ENCODE measurements around the gene SETBP1.

SETBP1 gene

DNA sequence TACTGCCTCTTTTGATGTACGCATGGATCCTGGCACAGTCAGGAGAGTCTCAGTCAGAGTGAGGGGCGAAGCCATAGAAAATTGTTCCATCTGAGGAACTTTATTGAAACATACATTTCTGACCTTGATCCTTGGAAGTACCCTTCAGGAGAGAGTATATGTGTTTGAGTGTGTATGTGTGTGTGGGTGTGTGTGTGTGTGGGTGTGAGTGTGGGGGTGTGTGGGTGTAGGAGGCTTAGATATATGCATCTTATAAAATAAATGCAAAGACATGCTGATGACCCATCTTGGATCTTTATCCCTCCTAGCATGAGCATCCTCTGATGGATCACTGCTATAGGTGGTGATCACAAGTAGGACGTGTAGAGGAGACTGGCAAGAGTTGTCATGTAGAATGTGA lies 93.5 kb downstream of the SETBP1 start:
- H3K27me3 ChIP-seq (replicated peaks in 2 of 5; ENCODE audit: control insufficient read depth in 4 of 5, insufficient read depth in 5 of 5, low read length in 4 of 5) = peaks cover 0 to 2% (median 0%) of the 10 kb centered on the region in 5 experiments
- WGBS (ENCODE audit: insufficient coverage) = 100% methylated on average over 1 of the region's 3 CpGs
- no peak overlapping the region for H3K27ac ChIP-seq (ENCODE audit: insufficient read depth in 1 of 2, low read depth in 1 of 2, low read length in 2 of 2, poor library complexity in 1 of 2, severe bottlenecking in 2 of 2)
- H3K36me3 ChIP-seq (ENCODE audit: control insufficient read depth in 4 of 4, insufficient read depth in 4 of 4, low read length in 3 of 4) = no peaks in the 10 kb centered on the region
- CTCF ChIA-PET = no interaction called here
- no peaks in the 10 kb centered on the region for H3K9me3 ChIP-seq (ENCODE audit: control extremely low read depth in 1 of 5, control insufficient read depth in 4 of 5, insufficient read depth in 2 of 5, low read depth in 1 of 5, low read length in 4 of 5)
- H3K4me3 ChIP-seq (ENCODE audit: control insufficient read depth in 1 of 7, extremely low read depth in 1 of 7, insufficient read depth in 4 of 7, low read depth in 2 of 7, low read length in 6 of 7) = no peak overlapping the region
- no peak for DNase-seq
- H3K4me1 ChIP-seq (ENCODE audit: control extremely low read depth in 1 of 4, control insufficient read depth in 4 of 4, insufficient read depth in 4 of 4, low read length in 3 of 4) = peaks cover 0 to 7% (median 0%) of the 10 kb centered on the region in 4 experiments
- POLR2A ChIA-PET = interaction anchor here (0.6 kb wide), 1 partner anchor 18 kb away, joined by 4 read pairs; no protein-coding TSS in a partner anchor

DNA sequence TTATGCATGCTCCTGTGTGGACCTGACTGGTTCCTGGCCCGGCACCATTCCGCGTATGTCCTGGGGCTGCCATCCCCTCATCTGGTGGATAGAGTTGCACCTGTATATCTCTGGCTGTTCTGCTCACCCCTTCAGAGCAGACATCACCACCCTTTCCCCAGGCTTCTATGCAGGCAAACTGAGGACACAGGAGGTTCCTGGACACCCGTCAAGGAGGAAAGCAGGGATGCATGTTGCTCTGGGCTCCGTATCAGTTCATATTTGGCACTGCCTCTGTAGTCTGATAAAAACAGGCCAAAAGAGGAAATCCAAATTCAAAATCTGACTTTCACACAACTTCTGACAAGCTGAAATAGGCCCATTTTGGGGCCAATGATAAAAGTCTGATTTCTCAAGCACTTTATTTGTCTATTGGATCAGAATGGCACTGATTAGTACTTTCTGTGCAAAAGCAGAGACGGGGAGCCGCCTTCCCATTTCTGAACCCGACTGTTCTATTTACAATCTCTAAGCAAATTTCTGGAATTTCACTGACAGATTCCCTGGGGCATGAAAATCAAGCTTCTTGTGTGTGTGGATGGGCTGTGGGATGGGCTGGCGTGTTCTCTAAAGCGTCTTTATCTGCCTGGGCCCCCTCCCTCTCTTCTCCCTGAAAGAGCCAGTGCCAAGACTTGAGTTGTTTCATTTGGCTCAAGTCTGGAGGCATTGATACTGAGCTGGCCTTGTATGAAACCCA lies 96.9 kb downstream of the SETBP1 start:
- Histone ChIP-seq H3K27me3 (replicated peaks in 2 of 5; ENCODE audit: control insufficient read depth in 4 of 5, insufficient read depth in 5 of 5, low read length in 4 of 5) (no peaks in the 10 kb centered on the region), H3K4me1 (ENCODE audit: control extremely low read depth in 1 of 4, control insufficient read depth in 4 of 4, insufficient read depth in 4 of 4, low read length in 3 of 4) (peaks cover 0 to 3% (median 0%) of the 10 kb centered on the region in 4 experiments), H3K4me3 (ENCODE audit: control insufficient read depth in 1 of 7, extremely low read depth in 1 of 7, insufficient read depth in 4 of 7, low read depth in 2 of 7, low read length in 6 of 7) (no peak overlapping the region), H3K36me3 (ENCODE audit: control insufficient read depth in 4 of 4, insufficient read depth in 4 of 4, low read length in 3 of 4) (no peaks in the 10 kb centered on the region), H3K9me3 (ENCODE audit: control extremely low read depth in 1 of 5, control insufficient read depth in 4 of 5, insufficient read depth in 2 of 5, low read depth in 1 of 5, low read length in 4 of 5) (no peaks in the 10 kb centered on the region), H3K27ac (ENCODE audit: insufficient read depth in 1 of 2, low read depth in 1 of 2, low read length in 2 of 2, poor library complexity in 1 of 2, severe bottlenecking in 2 of 2) (no peak overlapping the region)
- ChIA-PET CTCF (no interaction called here), POLR2A (no interaction called here)
- DNase-seq = no peak
- WGBS (ENCODE audit: insufficient coverage) = 95% methylated on average over 7 of the region's 10 CpGs

DNA sequence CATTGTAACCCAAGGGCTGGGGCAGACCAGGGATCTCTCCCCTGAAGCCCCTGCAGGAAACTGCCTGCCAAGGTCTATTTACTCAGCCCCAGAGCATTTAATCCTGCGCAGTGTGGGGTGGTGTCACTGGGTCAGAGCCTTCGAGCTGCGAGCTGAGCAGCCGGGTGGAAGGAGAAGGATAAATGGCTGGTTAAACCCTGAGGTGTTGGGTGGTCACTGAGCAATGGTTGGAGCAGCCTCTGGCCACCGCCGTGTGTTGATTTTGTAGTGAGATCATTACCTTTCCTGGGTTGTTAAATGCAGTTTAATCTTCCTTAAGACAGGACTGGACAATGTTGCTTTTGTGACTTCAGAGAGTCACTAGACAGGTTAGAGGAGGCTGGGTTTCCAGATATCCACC lies 98.1 kb downstream of the SETBP1 start:
- ChIA-PET POLR2A (no interaction called here), CTCF (no interaction called here)
- no peak for DNase-seq
- Histone ChIP-seq H3K4me1 (ENCODE audit: control extremely low read depth in 1 of 4, control insufficient read depth in 4 of 4, insufficient read depth in 4 of 4, low read length in 3 of 4) (peaks cover 0 to 3% (median 0%) of the 10 kb centered on the region in 4 experiments), H3K27me3 (replicated peaks in 2 of 5; ENCODE audit: control insufficient read depth in 4 of 5, insufficient read depth in 5 of 5, low read length in 4 of 5) (no peaks in the 10 kb centered on the region), H3K4me3 (ENCODE audit: control insufficient read depth in 1 of 7, extremely low read depth in 1 of 7, insufficient read depth in 4 of 7, low read depth in 2 of 7, low read length in 6 of 7) (no peak overlapping the region), H3K9me3 (ENCODE audit: control extremely low read depth in 1 of 5, control insufficient read depth in 4 of 5, insufficient read depth in 2 of 5, low read depth in 1 of 5, low read length in 4 of 5) (no peaks in the 10 kb centered on the region), H3K36me3 (ENCODE audit: control insufficient read depth in 4 of 4, insufficient read depth in 4 of 4, low read length in 3 of 4) (no peaks in the 10 kb centered on the region), H3K27ac (ENCODE audit: insufficient read depth in 1 of 2, low read depth in 1 of 2, low read length in 2 of 2, poor library complexity in 1 of 2, severe bottlenecking in 2 of 2) (no peak overlapping the region)
- WGBS (ENCODE audit: insufficient coverage) = 67% methylated on average over 3 of the region's 6 CpGs

DNA sequence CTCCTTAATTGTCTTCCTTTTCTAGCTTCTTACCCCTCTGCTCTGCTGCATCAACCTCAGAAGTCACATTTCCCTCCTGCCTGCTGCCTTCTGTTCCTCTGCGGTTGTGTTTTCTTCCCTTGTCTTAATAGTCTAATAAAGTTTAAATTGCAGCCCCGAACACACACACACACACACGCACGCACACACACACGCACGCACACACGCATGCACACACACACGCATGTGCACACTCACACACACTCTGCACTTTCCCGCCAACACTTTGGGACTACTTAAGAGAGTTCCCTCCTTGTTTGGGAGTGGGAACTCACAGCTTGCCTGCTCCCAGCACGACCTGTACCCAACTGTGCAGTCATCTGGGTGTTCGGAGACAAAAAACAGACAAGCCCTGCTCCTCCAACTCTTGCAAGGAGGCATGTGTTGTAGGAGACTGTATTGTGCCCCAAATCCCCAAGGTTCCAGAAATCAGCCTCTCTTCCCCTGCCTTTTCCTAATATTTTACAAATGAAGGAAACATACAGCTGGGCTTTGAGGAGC lies 99.1 kb downstream of the SETBP1 start:
- Histone ChIP-seq H3K36me3 (ENCODE audit: control insufficient read depth in 4 of 4, insufficient read depth in 4 of 4, low read length in 3 of 4) (peaks cover 0 to 2% (median 0%) of the 10 kb centered on the region in 4 experiments), H3K9me3 (ENCODE audit: control extremely low read depth in 1 of 5, control insufficient read depth in 4 of 5, insufficient read depth in 2 of 5, low read depth in 1 of 5, low read length in 4 of 5) (no peaks in the 10 kb centered on the region), H3K4me3 (ENCODE audit: control insufficient read depth in 1 of 7, extremely low read depth in 1 of 7, insufficient read depth in 4 of 7, low read depth in 2 of 7, low read length in 6 of 7) (no peak overlapping the region), H3K27ac (ENCODE audit: insufficient read depth in 1 of 2, low read depth in 1 of 2, low read length in 2 of 2, poor library complexity in 1 of 2, severe bottlenecking in 2 of 2) (no peak overlapping the region), H3K4me1 (ENCODE audit: control extremely low read depth in 1 of 4, control insufficient read depth in 4 of 4, insufficient read depth in 4 of 4, low read length in 3 of 4) (peaks cover 0 to 3% (median 0%) of the 10 kb centered on the region in 4 experiments), H3K27me3 (replicated peaks in 2 of 5; ENCODE audit: control insufficient read depth in 4 of 5, insufficient read depth in 5 of 5, low read length in 4 of 5) (no peaks in the 10 kb centered on the region)
- 92% methylated on average over 6 of the region's 11 CpGs for WGBS (ENCODE audit: insufficient coverage)
- ChIA-PET CTCF (no interaction called here), POLR2A (no interaction called here)
- no peak for DNase-seq

DNA sequence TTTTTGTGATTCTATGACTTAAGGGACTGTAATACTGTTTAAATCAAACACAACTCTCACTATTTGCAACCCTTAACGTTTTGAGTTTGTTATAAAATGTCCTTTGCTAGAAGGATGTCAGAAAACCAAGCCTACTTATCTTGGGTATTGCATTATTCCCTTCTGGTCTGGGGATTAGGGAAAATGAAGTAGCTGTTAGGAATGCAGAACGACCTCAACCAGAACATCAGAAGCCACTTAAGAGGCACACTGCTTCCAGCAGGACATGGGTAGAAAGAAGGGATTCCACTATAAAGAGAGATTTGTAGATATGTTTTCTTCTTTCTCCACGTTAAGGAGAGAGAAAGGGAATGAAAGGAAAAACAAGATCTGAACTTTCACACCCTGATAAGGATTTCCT lies 101.2 kb downstream of the SETBP1 start:
- CTCF ChIA-PET = no interaction called here
- no peak for DNase-seq
- POLR2A ChIA-PET = interaction anchor here (0.6 kb wide), 1 partner anchor 182 kb away, joined by 8 read pairs; no protein-coding TSS in a partner anchor
- peaks cover 0 to 3% (median 0%) of the 10 kb centered on the region in 4 experiments for H3K4me1 ChIP-seq (ENCODE audit: control extremely low read depth in 1 of 4, control insufficient read depth in 4 of 4, insufficient read depth in 4 of 4, low read length in 3 of 4)
- no peak overlapping the region for H3K27ac ChIP-seq (ENCODE audit: insufficient read depth in 1 of 2, low read depth in 1 of 2, low read length in 2 of 2, poor library complexity in 1 of 2, severe bottlenecking in 2 of 2)
- peaks cover 0 to 2% (median 0%) of the 10 kb centered on the region in 4 experiments for H3K36me3 ChIP-seq (ENCODE audit: control insufficient read depth in 4 of 4, insufficient read depth in 4 of 4, low read length in 3 of 4)
- H3K4me3 ChIP-seq (ENCODE audit: control insufficient read depth in 1 of 7, extremely low read depth in 1 of 7, insufficient read depth in 4 of 7, low read depth in 2 of 7, low read length in 6 of 7) = no peak overlapping the region
- no peaks in the 10 kb centered on the region for H3K9me3 ChIP-seq (ENCODE audit: control extremely low read depth in 1 of 5, control insufficient read depth in 4 of 5, insufficient read depth in 2 of 5, low read depth in 1 of 5, low read length in 4 of 5)
- no peaks in the 10 kb centered on the region for H3K27me3 ChIP-seq (replicated peaks in 2 of 5; ENCODE audit: control insufficient read depth in 4 of 5, insufficient read depth in 5 of 5, low read length in 4 of 5)
- WGBS (ENCODE audit: insufficient coverage) = 100% methylated on average over 1 of the region's 3 CpGs

DNA sequence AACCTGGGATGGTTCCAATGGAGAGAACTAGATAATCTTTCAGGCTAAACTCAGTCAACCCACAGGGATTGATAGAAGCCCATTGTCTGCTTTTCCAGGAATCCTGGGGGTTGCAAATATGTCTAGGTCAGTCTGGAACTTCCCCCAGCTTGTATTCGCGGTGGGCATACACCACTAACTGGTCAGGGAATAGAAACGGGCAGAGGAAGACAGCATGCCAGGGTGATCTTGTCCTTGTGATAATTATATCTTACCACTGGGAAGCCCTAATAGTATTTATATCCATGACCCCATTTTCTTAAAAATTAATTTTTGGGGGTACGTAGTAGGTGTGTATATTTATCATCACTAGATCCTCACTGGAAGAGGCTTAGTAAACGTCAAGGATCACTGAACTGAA lies 101.9 kb downstream of the SETBP1 start:
- Histone ChIP-seq H3K9me3 (ENCODE audit: control extremely low read depth in 1 of 5, control insufficient read depth in 4 of 5, insufficient read depth in 2 of 5, low read depth in 1 of 5, low read length in 4 of 5) (no peaks in the 10 kb centered on the region), H3K27me3 (replicated peaks in 2 of 5; ENCODE audit: control insufficient read depth in 4 of 5, insufficient read depth in 5 of 5, low read length in 4 of 5) (no peaks in the 10 kb centered on the region), H3K4me3 (ENCODE audit: control insufficient read depth in 1 of 7, extremely low read depth in 1 of 7, insufficient read depth in 4 of 7, low read depth in 2 of 7, low read length in 6 of 7) (no peak overlapping the region), H3K4me1 (ENCODE audit: control extremely low read depth in 1 of 4, control insufficient read depth in 4 of 4, insufficient read depth in 4 of 4, low read length in 3 of 4) (peaks cover 0 to 3% (median 0%) of the 10 kb centered on the region in 4 experiments), H3K36me3 (ENCODE audit: control insufficient read depth in 4 of 4, insufficient read depth in 4 of 4, low read length in 3 of 4) (peaks cover 0 to 2% (median 0%) of the 10 kb centered on the region in 4 experiments), H3K27ac (ENCODE audit: insufficient read depth in 1 of 2, low read depth in 1 of 2, low read length in 2 of 2, poor library complexity in 1 of 2, severe bottlenecking in 2 of 2) (no peak overlapping the region)
- CTCF ChIA-PET = no interaction called here
- 100% methylated on average over 3 of the region's 5 CpGs for WGBS (ENCODE audit: insufficient coverage)
- POLR2A ChIA-PET = no interaction called here
- DNase-seq = no peak

DNA sequence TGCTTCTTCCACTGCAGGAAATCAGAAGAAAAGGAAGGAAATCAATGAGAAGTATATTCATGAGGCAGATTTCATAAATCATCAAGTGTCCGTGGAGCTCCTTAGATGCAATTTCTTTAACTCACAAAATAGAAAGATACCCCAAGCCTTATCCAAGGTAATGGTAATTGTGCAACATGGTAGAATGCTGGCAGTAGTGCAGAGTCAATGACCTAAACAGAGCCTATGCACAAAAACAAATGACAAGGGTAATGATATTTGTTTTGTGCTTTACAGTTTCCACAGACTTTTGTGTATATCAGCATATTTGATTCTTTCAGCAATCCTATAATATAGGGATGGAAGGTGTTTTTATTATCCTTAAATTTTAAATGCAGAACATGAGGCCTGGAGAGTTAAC lies 102.7 kb downstream of the SETBP1 start:
- no CpG with 5 or more reads among the region's 1 CpG for WGBS (ENCODE audit: insufficient coverage)
- Histone ChIP-seq H3K9me3 (ENCODE audit: control extremely low read depth in 1 of 5, control insufficient read depth in 4 of 5, insufficient read depth in 2 of 5, low read depth in 1 of 5, low read length in 4 of 5) (no peaks in the 10 kb centered on the region), H3K36me3 (ENCODE audit: control insufficient read depth in 4 of 4, insufficient read depth in 4 of 4, low read length in 3 of 4) (peaks cover 0 to 2% (median 0%) of the 10 kb centered on the region in 4 experiments), H3K27ac (ENCODE audit: insufficient read depth in 1 of 2, low read depth in 1 of 2, low read length in 2 of 2, poor library complexity in 1 of 2, severe bottlenecking in 2 of 2) (no peak overlapping the region), H3K27me3 (replicated peaks in 2 of 5; ENCODE audit: control insufficient read depth in 4 of 5, insufficient read depth in 5 of 5, low read length in 4 of 5) (no peaks in the 10 kb centered on the region), H3K4me1 (ENCODE audit: control extremely low read depth in 1 of 4, control insufficient read depth in 4 of 4, insufficient read depth in 4 of 4, low read length in 3 of 4) (peaks cover 0 to 3% (median 0%) of the 10 kb centered on the region in 4 experiments), H3K4me3 (ENCODE audit: control insufficient read depth in 1 of 7, extremely low read depth in 1 of 7, insufficient read depth in 4 of 7, low read depth in 2 of 7, low read length in 6 of 7) (no peak overlapping the region)
- ChIA-PET CTCF (no interaction called here), POLR2A (no interaction called here)
- no peak for DNase-seq
